ENCODE measurements around the gene TMIGD2.

GRCh38 chr19:4278010-4278409, 24.2 kb downstream of the TMIGD2 start:
- TF ChIP-seq CTCF (conservative IDR thresholded peaks at IDR 0.05; ENCODE audit: low read depth, low read length) (no peak), EZH2 (IDR thresholded peaks at IDR 0.05; ENCODE audit: borderline replicate concordance, low read depth, low read length, poor library complexity, severe bottlenecking) (no peak)
